ENCODE results near the gene CNTNAP2.

The CNTNAP2 gene

GRCh38 chr7:148115308-148115707 is 1998.7 kb downstream of the CNTNAP2 start:
- no peak for DNase-seq (ENCODE audit: low read depth in 1 of 2, low spot score in 1 of 2)

GRCh38 chr7:148116195-148116594 is 1999.6 kb downstream of the CNTNAP2 start:
- no peak for DNase-seq (ENCODE audit: low read depth in 1 of 2, low spot score in 1 of 2)

GRCh38 chr7:148116829-148117403 is 2000.3 kb downstream of the CNTNAP2 start:
- no peak for DNase-seq (ENCODE audit: low read depth in 1 of 2, low spot score in 1 of 2)

DNA sequence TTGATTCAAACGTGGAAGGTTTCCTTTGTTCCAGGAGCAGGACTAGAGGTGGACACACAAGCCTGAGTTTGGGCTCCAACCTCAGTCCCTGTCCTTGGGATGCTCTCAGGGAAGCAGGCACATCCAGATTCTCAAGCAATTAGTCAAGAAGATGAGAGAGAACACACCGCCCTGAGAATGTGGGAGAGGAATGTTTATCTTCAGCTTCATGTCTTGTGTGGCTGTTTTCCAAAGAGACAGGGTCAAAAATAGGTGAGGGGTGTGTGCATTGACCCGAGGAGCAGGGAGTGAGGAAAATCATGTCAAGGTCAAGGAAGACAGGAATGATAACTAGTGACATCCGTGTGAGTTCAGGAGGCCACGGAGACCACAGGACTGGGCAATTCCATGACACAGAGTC is 2001.8 kb downstream of the CNTNAP2 start:
- DNase-seq (ENCODE audit: low read depth in 1 of 2, low spot score in 1 of 2) = no peak

- no peak for DNase-seq (ENCODE audit: low read depth in 1 of 2, low spot score in 1 of 2)
Observed at GRCh38 chr7:148121401-148121800, 2004.8 kb downstream of the CNTNAP2 start.

GRCh38 chr7:148121847-148122246 is 2005.2 kb downstream of the CNTNAP2 start:
- no peak for DNase-seq (ENCODE audit: low read depth in 1 of 2, low spot score in 1 of 2)

DNA sequence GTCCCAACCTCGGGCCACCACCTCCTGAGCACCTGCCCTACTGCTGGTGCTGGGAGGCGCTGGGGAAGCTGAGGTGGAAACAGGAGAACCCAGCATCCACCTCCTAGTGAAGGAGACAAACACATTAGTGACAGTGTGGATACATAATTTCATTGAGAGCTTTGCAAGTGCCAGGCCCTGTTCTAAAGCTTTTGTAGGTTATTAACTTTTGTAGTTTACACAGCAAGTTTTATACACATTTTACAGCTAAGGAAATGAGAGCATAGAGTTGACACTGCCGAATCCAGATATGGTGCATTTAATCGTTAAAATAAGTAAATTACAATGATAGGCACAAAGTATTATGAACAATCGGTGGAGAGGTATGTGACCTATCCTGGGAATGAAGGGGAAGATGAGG is 2007.9 kb downstream of the CNTNAP2 start:
- DNase-seq (ENCODE audit: low read depth in 1 of 2, low spot score in 1 of 2) = no peak

- no peak for DNase-seq (ENCODE audit: low read depth in 1 of 2, low spot score in 1 of 2)
Observed at GRCh38 chr7:148127374-148127773, 2010.8 kb downstream of the CNTNAP2 start.

GRCh38 chr7:148129023-148129422 is 2012.4 kb downstream of the CNTNAP2 start:
- DNase-seq (ENCODE audit: low read depth in 1 of 2, low spot score in 1 of 2) = no peak

GRCh38 chr7:148135116-148135515 is 2018.5 kb downstream of the CNTNAP2 start:
- no peak for DNase-seq (ENCODE audit: low read depth in 1 of 2, low spot score in 1 of 2)

DNA sequence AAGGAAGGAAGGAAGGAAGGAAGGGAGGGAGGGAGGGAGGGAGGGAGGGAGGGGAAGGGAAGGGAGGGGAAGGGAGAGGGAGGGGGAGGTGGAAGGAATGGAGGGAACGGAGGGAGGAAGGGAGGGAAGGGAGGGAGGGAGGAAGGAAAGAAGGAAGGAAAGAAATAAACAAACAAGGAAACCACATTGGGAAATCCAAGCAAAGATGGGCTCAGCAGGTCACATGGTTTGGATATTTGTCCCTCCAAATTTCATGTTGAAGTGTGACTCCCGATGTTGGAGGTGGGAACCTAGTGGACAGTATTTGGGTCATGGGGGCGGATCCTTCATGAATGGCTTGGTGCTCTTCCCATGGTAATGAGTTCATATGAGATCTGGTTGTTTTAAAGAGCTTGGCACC is 2019.4 kb downstream of the CNTNAP2 start:
- DNase-seq (ENCODE audit: low read depth in 1 of 2, low spot score in 1 of 2) = no peak

DNA sequence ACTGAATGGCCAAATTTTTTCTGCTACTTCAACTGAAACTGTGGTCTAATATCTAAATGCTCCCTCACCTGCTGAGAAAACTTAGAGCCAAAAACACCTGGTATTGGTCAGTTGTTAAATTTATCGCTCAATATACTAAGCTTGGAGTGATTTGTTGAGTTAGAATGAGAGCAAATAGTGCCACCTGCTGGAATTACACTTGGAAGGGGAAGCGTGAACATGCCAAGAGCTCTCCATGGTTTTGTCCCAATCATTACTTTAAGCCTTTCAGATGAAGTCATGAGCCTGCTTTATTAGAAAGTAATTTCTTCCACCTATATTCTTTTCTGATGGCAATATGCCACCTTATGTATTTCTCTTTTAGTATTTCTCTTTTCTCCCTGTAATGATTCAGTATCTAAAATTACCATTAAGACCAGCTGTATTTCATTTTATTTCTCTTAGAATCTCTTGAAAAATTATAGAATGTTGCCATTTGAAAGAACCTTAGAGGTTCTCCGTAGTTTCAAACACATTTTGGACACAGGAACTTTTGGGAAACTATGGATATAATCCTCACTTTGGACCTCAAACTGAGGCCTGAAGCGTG is 2026.2 kb downstream of the CNTNAP2 start:
- no peak for DNase-seq (ENCODE audit: low read depth in 1 of 2, low spot score in 1 of 2)

DNA sequence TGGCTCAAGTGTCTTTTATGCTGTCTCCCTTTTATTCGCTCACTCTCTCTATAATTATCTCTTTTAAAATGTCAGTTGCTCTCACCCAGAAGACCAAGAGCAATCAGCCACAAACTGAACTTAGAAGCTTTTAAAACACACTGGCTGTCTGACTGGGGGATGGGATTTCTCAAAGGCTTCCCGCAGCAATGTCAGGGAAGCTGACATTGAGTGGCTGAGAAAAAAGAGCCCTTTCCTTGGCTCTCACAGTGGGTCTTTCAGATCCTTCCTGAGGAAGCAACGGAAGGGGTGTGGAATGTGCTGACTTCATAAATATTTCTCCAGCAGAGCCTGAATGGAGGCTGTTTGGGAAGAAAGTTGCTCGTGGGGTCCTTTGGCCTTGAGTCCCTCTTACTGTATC is 2028.2 kb downstream of the CNTNAP2 start:
- no peak for DNase-seq (ENCODE audit: low read depth in 1 of 2, low spot score in 1 of 2)

GRCh38 chr7:148146346-148146745 is 2029.7 kb downstream of the CNTNAP2 start:
- DNase-seq (ENCODE audit: low read depth in 1 of 2, low spot score in 1 of 2) = no peak

GRCh38 chr7:148147438-148147837 is 2030.8 kb downstream of the CNTNAP2 start:
- no peak for DNase-seq (ENCODE audit: low read depth in 1 of 2, low spot score in 1 of 2)

GRCh38 chr7:148148456-148148855 is 2031.9 kb downstream of the CNTNAP2 start:
- no peak for DNase-seq (ENCODE audit: low read depth in 1 of 2, low spot score in 1 of 2)

GRCh38 chr7:148149730-148150129 is 2033.1 kb downstream of the CNTNAP2 start:
- DNase-seq (ENCODE audit: low read depth in 1 of 2, low spot score in 1 of 2) = no peak

DNA sequence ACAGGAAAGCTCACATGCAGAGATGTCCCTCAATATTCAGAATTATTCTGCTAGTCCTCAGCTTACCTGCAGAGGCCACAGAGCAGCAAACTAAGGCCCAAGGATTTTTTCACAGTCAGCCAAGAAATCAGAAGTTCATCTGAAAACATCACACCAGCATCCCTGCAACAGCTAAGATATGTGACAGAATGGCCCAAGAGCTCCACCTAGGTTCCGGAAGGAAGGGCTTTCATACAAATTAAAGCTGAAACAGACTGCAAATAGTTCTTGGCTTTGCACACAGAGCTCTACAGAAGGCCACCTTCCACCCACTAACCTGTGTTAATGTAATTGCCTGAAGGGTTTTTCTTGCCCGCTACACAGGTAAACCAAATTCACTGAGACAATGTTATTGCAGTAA is 2035.2 kb downstream of the CNTNAP2 start:
- DNase-seq (ENCODE audit: low read depth in 1 of 2, low spot score in 1 of 2) = no peak

- no peak for DNase-seq (ENCODE audit: low read depth in 1 of 2, low spot score in 1 of 2)
Observed at GRCh38 chr7:148153616-148154284, 2037.1 kb downstream of the CNTNAP2 start.

DNA sequence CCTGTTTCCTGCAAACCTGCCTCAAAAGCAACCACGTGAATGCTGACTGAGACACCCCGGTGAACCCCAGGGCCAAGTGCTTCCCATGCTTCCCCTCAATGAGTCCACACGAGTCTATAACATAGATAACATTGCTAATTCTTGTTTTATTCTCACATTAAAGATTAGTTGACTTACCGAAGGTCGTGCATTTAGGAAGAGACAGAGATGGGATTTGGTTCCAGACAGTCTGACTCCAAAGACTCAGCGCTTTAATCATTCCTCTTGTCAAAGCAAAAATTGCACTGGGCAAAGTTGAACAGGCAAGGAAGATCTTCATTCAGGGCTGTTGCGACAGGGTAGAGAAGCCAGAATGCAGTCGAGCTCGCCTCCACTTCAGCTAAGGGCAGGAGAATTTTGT is 2038.4 kb downstream of the CNTNAP2 start:
- DNase-seq (ENCODE audit: low read depth in 1 of 2, low spot score in 1 of 2) = no peak

GRCh38 chr7:148155826-148156225 is 2039.2 kb downstream of the CNTNAP2 start:
- DNase-seq (ENCODE audit: low read depth in 1 of 2, low spot score in 1 of 2) = no peak

GRCh38 chr7:148156233-148156632 is 2039.6 kb downstream of the CNTNAP2 start:
- no peak for DNase-seq (ENCODE audit: low read depth in 1 of 2, low spot score in 1 of 2)

- no peak for DNase-seq (ENCODE audit: low read depth in 1 of 2, low spot score in 1 of 2)
Observed at GRCh38 chr7:148159331-148159730, 2042.7 kb downstream of the CNTNAP2 start.

All from stimulated activated CD4-positive, alpha-beta T cell treated with anti-CD3 and anti-CD28 coated beads, Interleukin-15, amount 100 ng/mL, for 1 hour (primary cell).